Activated naive CD4-positive, alpha-beta T cell treated with anti-CD3 and anti-CD28 coated beads, Interleukin-2, amount 50 U/mL, for 24 hours (primary cell): ENCODE results near the gene TCEANC2.
A peak's percentile ranks its signal among the peaks of the same experiment; 100 is the strongest.
"Not testable (repeated sequence)": the region's sequence is repeated elsewhere in the genome, so short reads cannot be mapped to it uniquely, and the experiment has no call there.

ENCODE experiments used
- H3K27ac Mint-ChIP-seq: one replicate; pipeline ENCODE4 v1.8.0; 2021; ENCODE audit warnings: mild to moderate bottlenecking, mixed read lengths
- H3K27me3 Mint-ChIP-seq: one replicate; pipeline ENCODE4 v1.8.0; 2021; ENCODE audit warnings: mixed read lengths
- H3K36me3 Mint-ChIP-seq: one replicate; pipeline ENCODE4 v1.8.0; 2021; ENCODE audit warnings: mixed read lengths
- H3K4me1 Mint-ChIP-seq: one replicate; pipeline ENCODE4 v1.8.0; 2021; ENCODE audit warnings: mixed read lengths
- H3K4me3 Mint-ChIP-seq: one replicate; pipeline ENCODE4 v1.8.0; 2021; ENCODE audit warnings: mild to moderate bottlenecking, mixed read lengths
- H3K9me3 Mint-ChIP-seq: one replicate; pipeline ENCODE4 v1.8.0; 2021; ENCODE audit warnings: mixed read lengths

TCEANC2 gene

DNA sequence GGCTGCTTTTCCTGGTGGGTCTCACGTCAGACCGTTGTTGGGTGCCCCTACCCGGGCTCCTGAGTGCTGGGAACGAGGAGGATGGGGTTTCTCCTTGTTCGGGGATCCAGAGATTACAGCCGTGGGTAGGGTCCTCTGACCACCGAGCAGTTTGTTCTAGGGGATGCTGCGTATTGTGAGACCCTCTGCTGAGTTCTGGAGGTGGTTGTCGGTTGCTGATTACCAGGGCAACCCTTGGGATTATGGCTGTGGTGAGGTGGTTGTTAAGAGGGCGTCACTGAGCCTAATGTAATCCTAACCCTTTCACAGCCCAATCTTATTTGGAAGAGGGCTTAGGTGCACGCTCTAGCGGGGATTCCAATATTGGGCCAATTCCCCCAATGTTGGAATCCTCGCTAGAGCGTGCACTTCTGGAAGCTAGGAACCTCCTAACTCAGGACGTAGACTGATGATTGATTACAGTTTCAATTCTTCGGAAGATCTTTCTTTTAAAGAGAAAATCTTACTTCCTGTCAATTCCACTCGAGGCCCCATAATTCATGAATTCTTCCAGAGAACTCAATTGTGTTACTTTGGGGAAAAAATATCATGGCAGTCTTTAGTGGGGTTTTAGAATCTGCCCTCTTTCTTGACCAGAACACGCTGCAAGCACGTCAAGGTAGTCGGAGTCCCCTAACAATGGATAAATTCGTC, 483 bp downstream of the TCEANC2 start:
- peaks cover 48% of the 10 kb centered on the region for H3K4me1 Mint-ChIP-seq
- no peaks in the 10 kb centered on the region for H3K27me3 Mint-ChIP-seq
- H3K36me3 Mint-ChIP-seq = peaks cover 8% of the 10 kb centered on the region
- peak overlapping the region; percentile 76 for H3K27ac Mint-ChIP-seq
- no peak overlapping the region for H3K4me3 Mint-ChIP-seq
- no peaks in the 10 kb centered on the region for H3K9me3 Mint-ChIP-seq

DNA sequence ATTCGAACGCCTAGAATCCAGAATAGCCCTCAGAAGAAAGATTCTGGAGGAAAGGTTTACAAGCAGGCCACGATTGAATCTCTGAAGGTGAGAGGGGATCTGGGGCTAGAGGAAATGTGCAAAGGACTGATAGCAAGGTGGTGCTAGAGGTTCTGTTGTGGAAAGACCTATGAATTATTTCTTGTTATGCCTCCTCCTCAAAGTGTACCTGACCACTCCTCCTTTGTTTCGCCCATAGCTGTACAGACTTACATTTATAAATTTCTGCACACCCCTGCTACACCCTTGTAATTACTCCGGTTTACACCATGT, 986 bp downstream of the TCEANC2 start:
- peaks cover 47% of the 10 kb centered on the region for H3K4me1 Mint-ChIP-seq
- H3K9me3 Mint-ChIP-seq = no peaks in the 10 kb centered on the region
- H3K27ac Mint-ChIP-seq = peak overlapping the region; percentile 76
- H3K36me3 Mint-ChIP-seq = peaks cover 8% of the 10 kb centered on the region
- no peak overlapping the region for H3K4me3 Mint-ChIP-seq
- H3K27me3 Mint-ChIP-seq = no peaks in the 10 kb centered on the region

DNA sequence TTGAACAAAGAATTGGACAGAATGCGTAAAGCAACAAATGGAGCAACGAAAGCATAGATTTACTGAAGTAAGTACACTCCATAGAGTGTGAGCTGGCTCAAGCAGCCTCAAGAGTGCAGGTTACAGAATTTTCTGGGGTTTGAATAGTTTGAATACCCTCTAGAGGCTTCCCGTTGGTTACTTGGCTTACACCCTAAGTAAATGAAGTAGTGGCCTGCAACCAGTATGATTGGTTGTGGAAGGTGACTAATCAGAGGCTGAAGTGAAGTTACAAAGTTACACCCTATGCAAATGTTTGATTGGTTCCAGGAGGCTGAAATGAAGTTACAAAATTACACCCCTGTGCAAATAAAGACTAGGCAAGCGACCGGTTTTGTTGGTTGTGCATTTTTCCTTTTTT, 10.9 kb downstream of the TCEANC2 start:
- Mint-ChIP-seq H3K27me3 (no peaks in the 10 kb centered on the region), H3K36me3 (no peaks in the 10 kb centered on the region), H3K27ac (no peak overlapping the region), H3K9me3 (no peaks in the 10 kb centered on the region), H3K4me3 (no peak overlapping the region), H3K4me1 (peaks cover 13% of the 10 kb centered on the region)

DNA sequence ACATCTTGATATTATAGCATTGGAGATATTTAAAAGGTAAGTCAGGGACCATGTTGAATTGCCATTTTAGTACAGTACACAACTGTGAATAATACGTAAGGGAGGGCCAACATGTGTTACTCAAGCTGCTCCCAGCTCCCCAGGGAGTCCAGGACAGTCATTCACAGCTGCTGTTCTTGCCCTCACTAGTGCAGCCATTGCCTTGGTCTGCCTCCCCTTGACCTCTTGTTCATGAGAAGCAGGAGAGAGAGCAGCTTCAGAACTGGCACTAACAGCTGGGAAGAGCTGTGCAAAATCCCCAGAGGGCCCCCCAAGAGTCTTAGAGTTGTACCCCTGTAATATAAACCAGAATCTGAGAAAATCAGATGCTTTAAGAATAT, 16.4 kb downstream of the TCEANC2 start:
- H3K4me3 Mint-ChIP-seq = no peak overlapping the region
- H3K9me3 Mint-ChIP-seq = no peaks in the 10 kb centered on the region
- no peaks in the 10 kb centered on the region for H3K27me3 Mint-ChIP-seq
- H3K4me1 Mint-ChIP-seq = no peaks in the 10 kb centered on the region
- peaks cover 2% of the 10 kb centered on the region for H3K36me3 Mint-ChIP-seq
- no peak overlapping the region for H3K27ac Mint-ChIP-seq

DNA sequence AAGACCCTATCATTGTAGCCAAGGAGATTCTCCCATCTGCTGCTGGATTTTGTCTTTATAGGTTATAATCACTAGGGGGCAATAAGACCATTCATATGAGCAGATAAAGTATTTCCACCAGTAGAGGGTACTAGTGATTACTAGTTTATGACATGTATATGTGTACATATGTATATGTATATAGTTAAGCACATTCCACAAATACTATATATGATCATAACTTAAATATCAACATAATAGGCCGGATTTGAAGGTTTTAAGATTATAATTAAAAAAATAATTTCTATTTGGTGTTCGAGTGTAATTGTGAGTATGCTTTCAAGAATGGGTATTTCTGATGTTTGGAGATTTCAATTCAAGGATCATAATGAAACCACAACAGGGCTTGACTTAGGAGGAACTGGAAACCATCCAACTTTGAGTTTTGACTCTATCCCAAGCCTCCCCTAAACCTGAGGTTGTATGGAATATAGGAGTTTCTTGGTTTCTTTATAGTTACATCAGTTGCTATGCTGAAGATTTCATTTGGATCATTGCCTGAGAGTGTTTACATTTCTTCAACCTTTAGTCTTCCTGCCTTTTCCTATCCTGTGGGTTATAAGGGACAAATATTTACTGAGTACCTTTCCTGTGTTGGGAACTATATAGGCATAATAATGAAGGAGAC, 16.9 kb downstream of the TCEANC2 start:
- Mint-ChIP-seq H3K4me3 (no peak overlapping the region), H3K4me1 (no peaks in the 10 kb centered on the region), H3K9me3 (no peaks in the 10 kb centered on the region), H3K36me3 (peaks cover 2% of the 10 kb centered on the region), H3K27ac (no peak overlapping the region), H3K27me3 (no peaks in the 10 kb centered on the region)

DNA sequence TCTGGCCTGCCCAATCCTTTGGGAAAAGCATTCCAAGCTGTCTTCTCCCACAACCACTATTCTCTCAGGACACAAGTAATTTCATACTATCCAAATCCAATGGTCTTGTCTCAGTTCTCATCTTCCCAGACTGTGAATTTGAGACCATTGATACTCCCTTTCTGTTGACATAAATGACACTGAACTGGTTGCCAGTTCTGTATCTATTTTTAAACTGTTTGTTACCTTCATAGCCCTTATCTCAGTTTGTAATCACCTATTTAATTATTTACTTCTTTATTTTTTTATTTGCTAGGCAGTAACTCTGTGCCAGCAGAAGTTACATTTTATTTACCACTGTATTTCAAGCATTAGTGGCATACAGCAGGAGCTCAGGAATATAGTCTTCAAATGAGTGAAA, 24.0 kb downstream of the TCEANC2 start:
- Mint-ChIP-seq H3K27me3 (no peaks in the 10 kb centered on the region), H3K9me3 (no peaks in the 10 kb centered on the region), H3K4me1 (peaks cover 4% of the 10 kb centered on the region), H3K4me3 (no peak overlapping the region), H3K36me3 (peaks cover 4% of the 10 kb centered on the region), H3K27ac (no peak overlapping the region)

DNA sequence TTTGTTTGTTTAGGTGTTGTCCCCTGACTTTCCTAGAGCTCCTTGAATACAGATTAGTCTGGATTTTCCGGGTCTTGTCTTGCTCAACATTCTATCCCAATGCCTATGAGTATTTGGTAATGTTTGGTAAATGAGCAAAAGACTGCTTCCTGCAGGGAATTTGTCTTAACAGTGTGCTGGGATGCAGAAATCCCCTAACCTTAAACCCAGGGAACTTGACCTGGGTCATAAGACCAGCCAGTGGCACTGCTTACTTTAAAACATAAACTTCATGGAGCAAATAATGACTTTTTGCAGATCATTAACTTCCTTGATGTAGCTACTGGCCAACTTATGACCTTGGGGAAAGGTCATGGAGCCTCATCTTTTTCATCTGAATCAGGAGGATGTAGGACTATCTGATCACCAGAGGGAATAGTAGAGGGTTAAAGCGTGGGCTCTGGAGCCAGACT, 27.2 kb downstream of the TCEANC2 start:
- H3K27ac Mint-ChIP-seq = no peak overlapping the region
- H3K4me1 Mint-ChIP-seq = peaks cover 4% of the 10 kb centered on the region
- no peaks in the 10 kb centered on the region for H3K9me3 Mint-ChIP-seq
- no peak overlapping the region for H3K4me3 Mint-ChIP-seq
- peaks cover 8% of the 10 kb centered on the region for H3K36me3 Mint-ChIP-seq
- no peaks in the 10 kb centered on the region for H3K27me3 Mint-ChIP-seq

DNA sequence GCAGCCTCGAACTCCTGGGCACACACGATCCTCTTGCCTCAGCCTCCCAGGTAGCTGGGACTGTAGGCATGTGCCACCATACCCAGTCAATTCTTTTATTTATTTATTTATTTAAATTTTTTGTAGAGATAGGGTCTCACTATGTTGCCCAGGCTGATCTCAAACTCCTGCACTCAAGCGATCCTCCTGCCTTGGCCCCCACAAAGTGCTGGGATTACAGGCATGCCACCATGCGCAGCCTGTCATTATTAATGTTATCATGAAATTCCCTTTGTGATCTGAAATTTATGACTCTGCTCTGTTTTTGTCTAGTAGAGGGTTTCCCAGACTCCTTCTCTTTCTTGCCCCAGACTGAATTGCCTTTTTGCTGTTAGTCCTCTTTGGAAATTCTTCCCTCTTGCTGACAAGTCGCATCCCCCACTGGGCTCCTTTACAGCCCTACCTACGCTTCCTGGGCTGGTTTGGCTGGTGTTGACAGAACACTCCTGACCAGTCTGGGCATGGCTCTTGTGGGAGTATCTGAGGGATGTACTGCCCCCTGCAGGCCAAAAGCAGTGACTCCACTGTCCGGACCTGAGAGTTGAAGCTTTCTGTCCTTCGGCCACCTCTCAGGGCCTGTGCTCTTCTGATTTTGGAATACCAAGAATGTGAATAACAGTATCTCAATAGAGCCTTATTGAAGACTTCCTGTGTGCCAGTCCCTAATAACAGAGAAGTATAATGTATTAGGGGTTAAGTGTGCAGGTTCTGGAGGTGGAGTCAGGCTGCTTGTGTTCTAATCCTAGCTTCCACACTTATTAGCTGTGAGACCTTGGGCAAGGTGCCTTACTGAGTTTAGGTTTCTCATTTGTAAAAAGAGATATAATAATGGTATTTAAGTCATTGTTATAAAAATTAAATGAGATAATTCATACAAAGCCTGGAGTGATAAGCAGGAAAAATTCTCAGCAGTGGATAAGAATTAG, 28.2 kb downstream of the TCEANC2 start:
- no peaks in the 10 kb centered on the region for H3K9me3 Mint-ChIP-seq
- peaks cover 4% of the 10 kb centered on the region for H3K4me1 Mint-ChIP-seq
- no peak overlapping the region for H3K27ac Mint-ChIP-seq
- no peaks in the 10 kb centered on the region for H3K27me3 Mint-ChIP-seq
- H3K4me3 Mint-ChIP-seq = no peak overlapping the region
- peaks cover 9% of the 10 kb centered on the region for H3K36me3 Mint-ChIP-seq

DNA sequence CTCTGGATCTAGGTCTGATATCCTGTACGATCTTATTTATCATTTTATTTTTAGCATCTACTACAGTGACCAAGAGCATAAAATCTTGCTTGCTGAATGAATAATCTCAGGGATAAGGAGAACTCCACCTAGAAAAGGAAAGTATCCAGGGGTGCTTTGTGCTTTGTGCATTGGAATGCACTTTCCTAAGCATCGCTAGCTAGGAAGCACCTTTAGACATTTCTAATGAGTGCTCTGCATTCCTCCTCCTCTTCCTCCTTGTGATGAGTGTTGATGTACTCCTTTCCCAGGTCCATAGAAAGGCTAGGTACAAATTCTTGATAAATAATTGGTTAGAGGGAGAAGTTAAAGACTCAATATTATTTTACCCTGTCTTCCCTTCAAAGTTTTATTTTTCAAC, 31.4 kb downstream of the TCEANC2 start:
- peaks cover 4% of the 10 kb centered on the region for H3K4me1 Mint-ChIP-seq
- H3K27ac Mint-ChIP-seq = no peak overlapping the region
- no peaks in the 10 kb centered on the region for H3K9me3 Mint-ChIP-seq
- H3K27me3 Mint-ChIP-seq = no peaks in the 10 kb centered on the region
- no peak overlapping the region for H3K4me3 Mint-ChIP-seq
- H3K36me3 Mint-ChIP-seq = peaks cover 7% of the 10 kb centered on the region

DNA sequence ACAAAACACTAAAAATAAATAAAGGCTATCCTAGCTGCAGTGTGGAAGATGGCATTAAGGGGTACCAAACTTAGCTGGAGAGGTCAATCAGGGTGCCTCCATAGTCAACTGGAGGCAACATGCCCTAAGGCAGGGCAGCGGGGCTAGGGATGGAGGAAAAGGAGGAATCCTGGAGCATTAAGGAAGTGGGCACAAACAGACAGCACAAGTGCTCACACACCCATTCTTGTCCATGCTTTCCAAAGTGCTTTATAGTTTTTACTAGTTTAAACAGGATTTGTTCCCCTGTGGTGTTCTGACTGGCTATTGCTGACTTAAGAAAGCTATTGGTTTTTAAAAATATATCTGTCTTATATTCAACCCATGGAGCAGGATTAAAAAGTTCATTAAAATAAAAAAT, 33.3 kb downstream of the TCEANC2 start:
- no peaks in the 10 kb centered on the region for H3K4me1 Mint-ChIP-seq
- no peaks in the 10 kb centered on the region for H3K27me3 Mint-ChIP-seq
- peaks cover 7% of the 10 kb centered on the region for H3K36me3 Mint-ChIP-seq
- no peak overlapping the region for H3K4me3 Mint-ChIP-seq
- no peaks in the 10 kb centered on the region for H3K9me3 Mint-ChIP-seq
- H3K27ac Mint-ChIP-seq = no peak overlapping the region

DNA sequence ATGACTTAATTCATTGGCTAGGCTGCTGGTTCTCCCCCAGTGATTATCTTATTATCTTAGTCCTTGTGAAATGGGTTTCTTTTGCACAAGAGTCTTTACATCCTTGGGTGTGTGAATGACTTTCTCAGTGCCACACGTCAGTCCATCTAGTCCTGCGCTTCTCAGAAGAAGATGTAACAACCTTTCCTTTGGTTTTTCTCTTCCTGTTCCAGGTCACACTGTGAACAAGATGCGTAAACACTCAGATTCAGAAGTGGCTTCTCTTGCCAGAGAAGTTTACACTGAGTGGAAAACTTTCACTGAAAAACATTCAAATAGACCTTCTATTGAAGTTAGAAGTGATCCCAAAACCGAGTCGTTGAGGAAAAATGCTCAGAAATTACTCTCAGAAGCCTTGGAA, 35.0 kb downstream of the TCEANC2 start:
- no peaks in the 10 kb centered on the region for H3K9me3 Mint-ChIP-seq
- H3K4me3 Mint-ChIP-seq = no peak overlapping the region
- peaks cover 5% of the 10 kb centered on the region for H3K36me3 Mint-ChIP-seq
- no peaks in the 10 kb centered on the region for H3K27me3 Mint-ChIP-seq
- no peak overlapping the region for H3K27ac Mint-ChIP-seq
- H3K4me1 Mint-ChIP-seq = no peaks in the 10 kb centered on the region

DNA sequence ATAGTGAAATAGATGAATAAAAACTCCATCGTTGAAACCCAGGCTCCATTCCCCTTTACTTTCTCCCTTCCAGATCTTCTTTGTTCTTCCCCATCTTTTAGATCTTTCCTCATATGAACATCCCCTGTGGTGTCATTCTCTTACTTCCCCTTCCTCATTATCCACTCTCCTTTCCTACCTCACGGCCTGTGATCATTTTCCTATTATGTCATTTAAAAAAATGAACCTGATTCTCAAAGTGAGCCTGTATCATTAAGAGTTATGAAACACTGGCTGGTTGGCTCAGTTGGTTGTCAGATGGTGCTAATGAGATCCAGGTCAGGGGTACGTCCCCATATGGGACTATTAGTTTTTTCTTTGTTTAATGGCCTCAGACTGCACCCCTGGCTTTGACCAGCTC, 38.3 kb downstream of the TCEANC2 start:
- H3K9me3 Mint-ChIP-seq = no peaks in the 10 kb centered on the region
- no peak overlapping the region for H3K27ac Mint-ChIP-seq
- H3K4me1 Mint-ChIP-seq = no peaks in the 10 kb centered on the region
- H3K27me3 Mint-ChIP-seq = no peaks in the 10 kb centered on the region
- H3K4me3 Mint-ChIP-seq = no peak overlapping the region
- H3K36me3 Mint-ChIP-seq = peaks cover 5% of the 10 kb centered on the region

DNA sequence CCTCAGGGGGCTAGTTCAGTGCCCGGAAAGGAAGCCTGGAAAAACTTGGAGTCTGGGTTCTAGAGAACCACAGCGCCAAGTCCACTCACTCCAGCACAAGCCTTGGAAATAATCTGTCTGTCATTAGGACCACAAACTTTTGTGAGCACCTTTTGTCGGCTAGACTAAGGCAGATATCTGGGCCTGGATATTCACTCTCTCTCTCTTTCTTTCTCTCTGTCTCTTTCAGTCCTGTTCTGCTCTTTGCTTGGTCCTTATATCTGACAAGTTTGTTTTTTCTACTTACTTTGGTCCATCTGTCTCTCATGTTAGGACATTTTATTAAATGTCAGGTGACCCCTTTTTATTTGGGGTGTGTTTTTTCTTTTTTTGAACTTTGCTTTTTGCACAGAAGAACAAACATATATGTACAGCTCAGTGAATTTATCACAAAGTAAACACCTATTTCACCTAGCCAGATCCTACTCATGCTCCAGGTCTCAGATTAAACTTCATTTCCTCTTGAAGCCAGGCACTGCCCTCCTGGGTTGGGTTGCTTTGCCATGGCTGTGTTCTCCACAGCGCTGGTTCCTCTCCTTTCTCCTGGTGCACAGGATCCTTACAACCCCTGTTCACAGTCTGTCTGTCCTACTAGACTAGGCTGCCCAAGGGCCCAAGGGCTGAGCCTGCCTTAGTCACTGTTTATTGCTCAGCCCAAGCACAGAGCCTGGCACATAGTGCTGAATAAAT, 40.8 kb downstream of the TCEANC2 start:
- H3K27ac Mint-ChIP-seq = no peak overlapping the region
- peaks cover 8% of the 10 kb centered on the region for H3K36me3 Mint-ChIP-seq
- H3K27me3 Mint-ChIP-seq = no peaks in the 10 kb centered on the region
- H3K9me3 Mint-ChIP-seq = no peaks in the 10 kb centered on the region
- no peaks in the 10 kb centered on the region for H3K4me1 Mint-ChIP-seq
- H3K4me3 Mint-ChIP-seq = no peak overlapping the region

DNA sequence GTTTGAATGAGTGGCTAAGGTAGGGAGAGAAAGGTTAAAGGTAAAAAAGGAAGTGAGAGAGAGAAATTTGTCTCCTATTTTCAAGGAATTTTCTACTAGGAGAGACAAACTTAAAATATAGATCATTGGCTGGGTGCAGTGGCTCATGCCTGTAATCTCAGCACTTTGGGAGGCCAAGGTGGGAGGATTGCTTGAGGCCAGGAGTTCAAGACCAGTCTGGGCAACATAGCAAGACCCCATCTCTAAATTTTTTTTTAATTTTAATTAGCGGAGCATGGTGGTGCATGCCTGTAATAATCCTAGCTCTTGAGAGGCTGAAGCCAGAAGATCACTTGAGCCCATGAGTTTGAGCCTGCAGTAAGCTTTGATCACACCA, 41.3 kb downstream of the TCEANC2 start:
- H3K4me1 Mint-ChIP-seq, H3K27ac Mint-ChIP-seq, H3K4me3 Mint-ChIP-seq, H3K9me3 Mint-ChIP-seq, H3K36me3 Mint-ChIP-seq, H3K27me3 Mint-ChIP-seq: not testable (repeated sequence)

DNA sequence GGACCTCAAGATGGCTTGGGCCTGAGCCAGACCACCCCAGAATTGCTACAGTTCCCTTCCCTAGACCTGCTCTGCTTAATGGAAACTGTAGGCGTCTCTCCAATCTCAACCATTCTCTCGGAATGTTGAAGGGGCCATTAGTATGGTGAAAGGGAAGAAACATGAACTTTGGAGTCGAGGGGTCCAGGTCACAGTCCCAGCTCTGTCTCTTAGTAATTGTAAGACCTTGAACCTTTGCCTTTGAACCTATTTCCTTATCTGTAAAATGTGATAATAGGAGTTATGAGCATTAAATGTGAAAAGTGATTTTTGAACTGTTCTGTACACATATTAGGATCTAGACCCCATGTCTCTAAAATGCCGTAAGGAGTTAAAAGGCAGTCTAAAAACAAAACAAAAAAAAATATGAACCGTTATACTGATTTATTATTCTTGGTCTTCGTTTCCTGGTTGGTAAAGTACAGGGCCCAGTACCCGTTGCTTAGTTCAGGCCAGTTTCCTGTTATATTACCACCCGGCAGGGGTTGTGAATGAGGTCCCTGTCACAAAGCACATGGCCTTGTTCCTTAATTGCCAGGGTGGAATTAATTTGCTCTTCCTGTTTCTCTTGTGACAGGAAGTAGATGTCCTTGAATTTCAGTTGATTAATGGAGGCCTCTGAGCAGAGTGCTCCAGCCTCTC, 42.3 kb downstream of the TCEANC2 start:
- Mint-ChIP-seq H3K27me3 (no peaks in the 10 kb centered on the region), H3K4me1 (no peaks in the 10 kb centered on the region), H3K27ac (no peak overlapping the region), H3K9me3 (no peaks in the 10 kb centered on the region), H3K4me3 (no peak overlapping the region), H3K36me3 (peaks cover 10% of the 10 kb centered on the region)
